ENCODE measurements around the gene NFATC3. TPM values are rescaled to one million over a fixed set of nuclear protein-coding genes. Genes with fewer than 3 reads are reported as not detected.

Gene NFATC3
- total and polyA plus RNA-seq, 11 donors: 5.9 to 35.1 (median 24.2) TPM

DNA sequence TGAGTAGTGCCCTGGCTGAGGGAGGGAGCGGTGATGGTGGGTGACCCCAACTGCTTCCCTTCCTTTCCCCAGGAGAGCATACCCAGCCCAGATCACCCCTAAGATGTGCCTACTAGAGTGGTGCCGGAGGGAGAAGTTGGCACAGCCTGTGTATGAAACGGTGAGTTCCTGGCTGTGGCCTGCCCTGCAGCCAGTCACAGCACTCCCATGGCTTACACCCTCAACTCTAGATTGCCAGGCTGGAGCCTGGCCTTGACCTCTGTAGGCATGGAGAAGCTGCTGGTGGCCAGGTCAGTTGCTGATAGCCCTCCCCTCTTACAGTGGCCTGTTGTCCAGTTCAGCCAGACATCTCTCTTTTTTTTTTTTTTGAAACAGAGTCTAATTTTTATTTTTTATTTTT lies 8.6 kb upstream of the NFATC3 start:
- Histone ChIP-seq H3K27ac (no peak overlapping the region), H3K4me3 (no peak overlapping the region), H3K36me3 (peaks cover 0 to 57% (median 19%) of the 10 kb centered on the region in 9 donors), H3K9me3 (no peaks in the 10 kb centered on the region), H3K27me3 (no peaks in the 10 kb centered on the region), H3K4me1 (peaks cover 5 to 75% (median 33%) of the 10 kb centered on the region in 12 donors)
- intact Hi-C loops (cut with DNase I): no loop called here
- WGBS, 4 donors: 83 to 96% (median 89%) methylated on average over 2 to 3 of the region's 3 CpGs
- peak in 2 of 5 donors; percentile 14 to 34 for DNase-seq
- no peak for ATAC-seq
- no peak for TF ChIP-seq POLR2A (IDR thresholded peaks at IDR 0.05)
- TF ChIP-seq, protein P1, sequence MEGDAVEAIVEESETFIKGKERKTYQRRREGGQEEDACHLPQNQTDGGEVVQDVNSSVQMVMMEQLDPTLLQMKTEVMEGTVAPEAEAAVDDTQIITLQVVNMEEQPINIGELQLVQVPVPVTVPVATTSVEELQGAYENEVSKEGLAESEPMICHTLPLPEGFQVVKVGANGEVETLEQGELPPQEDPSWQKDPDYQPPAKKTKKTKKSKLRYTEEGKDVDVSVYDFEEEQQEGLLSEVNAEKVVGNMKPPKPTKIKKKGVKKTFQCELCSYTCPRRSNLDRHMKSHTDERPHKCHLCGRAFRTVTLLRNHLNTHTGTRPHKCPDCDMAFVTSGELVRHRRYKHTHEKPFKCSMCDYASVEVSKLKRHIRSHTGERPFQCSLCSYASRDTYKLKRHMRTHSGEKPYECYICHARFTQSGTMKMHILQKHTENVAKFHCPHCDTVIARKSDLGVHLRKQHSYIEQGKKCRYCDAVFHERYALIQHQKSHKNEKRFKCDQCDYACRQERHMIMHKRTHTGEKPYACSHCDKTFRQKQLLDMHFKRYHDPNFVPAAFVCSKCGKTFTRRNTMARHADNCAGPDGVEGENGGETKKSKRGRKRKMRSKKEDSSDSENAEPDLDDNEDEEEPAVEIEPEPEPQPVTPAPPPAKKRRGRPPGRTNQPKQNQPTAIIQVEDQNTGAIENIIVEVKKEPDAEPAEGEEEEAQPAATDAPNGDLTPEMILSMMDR (IDR thresholded peaks at IDR 0.05): no peak

DNA sequence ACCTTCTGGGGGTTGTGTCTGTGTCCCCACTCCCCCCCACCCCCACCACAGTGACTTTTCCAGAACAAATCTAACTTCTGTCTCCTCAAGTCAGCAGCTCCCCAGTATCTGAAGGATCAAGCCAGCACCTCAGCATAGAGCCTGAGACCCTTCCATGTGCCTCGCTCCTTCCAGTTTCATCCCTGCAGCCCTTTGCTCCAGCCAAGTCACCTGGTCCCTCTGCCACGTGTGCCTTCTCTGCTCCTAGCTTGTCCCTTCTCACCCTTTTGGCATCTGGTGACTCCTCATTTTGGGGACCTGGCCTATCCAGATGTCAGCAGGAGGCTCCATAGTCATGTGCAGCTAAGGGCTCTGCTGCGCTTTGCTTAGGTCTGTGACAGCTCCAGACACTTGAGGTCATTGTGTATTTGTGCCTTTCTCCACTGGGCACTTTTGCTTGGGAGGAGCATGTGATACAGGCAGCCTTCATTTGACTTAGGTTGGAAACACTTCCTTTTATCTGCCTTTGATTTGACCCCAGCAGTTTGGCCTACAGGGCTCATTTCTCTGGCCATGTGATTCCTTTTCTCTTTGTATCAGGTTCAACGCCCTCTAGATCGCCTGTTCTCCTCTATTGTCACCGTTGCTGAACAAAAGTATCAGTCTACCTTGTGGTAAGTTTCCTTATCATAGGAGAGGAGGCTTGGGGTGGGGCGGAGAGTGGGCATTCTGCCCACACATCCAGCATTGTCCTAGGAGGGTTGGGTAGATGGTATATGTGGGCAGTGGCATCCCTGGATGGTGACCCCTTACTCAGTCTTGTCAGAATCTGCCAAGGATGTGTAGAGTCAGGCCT lies 7.1 kb upstream of the NFATC3 start:
- Histone ChIP-seq H3K4me1 (peaks cover 5 to 81% (median 34%) of the 10 kb centered on the region in 12 donors), H3K4me3 (no peak overlapping the region), H3K36me3 (peaks cover 0 to 48% (median 11%) of the 10 kb centered on the region in 9 donors), H3K9me3 (no peaks in the 10 kb centered on the region), H3K27ac (peak overlapping the region in 5 of 12 donors; percentile 79 to 99 (median 89)), H3K27me3 (no peaks in the 10 kb centered on the region)
- WGBS, 4 donors: 73 to 84% (median 82%) methylated on average over 7 of the region's 7 CpGs
- ATAC-seq: no peak
- intact Hi-C loops (cut with DNase I): no loop called here
- TF ChIP-seq, protein P1 (IDR thresholded peaks at IDR 0.05): no peak
- TF ChIP-seq POLR2A (IDR thresholded peaks at IDR 0.05): no peak
- no peak for DNase-seq

DNA sequence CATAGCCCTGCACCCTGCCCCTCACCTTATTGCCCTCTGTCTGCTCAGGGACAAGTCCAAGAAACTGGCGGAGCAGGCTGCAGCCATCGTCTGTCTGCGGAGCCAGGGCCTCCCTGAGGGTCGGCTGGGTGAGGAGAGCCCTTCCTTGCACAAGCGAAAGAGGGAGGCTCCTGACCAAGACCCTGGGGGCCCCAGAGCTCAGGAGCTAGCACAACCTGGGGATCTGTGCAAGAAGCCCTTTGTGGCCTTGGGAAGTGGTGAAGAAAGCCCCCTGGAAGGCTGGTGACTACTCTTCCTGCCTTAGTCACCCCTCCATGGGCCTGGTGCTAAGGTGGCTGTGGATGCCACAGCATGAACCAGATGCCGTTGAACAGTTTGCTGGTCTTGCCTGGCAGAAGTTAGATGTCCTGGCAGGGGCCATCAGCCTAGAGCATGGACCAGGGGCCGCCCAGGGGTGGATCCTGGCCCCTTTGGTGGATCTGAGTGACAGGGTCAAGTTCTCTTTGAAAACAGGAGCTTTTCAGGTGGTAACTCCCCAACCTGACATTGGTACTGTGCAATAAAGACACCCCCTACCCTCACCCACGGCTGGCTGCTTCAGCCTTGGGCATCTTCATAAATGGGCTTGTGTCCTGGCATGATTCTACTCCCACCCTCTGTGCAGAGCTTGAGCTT lies 6.3 kb upstream of the NFATC3 start:
- DNase-seq (peak in 1 of 5 donors; percentile 55), ATAC-seq (no peak)
- 93 to 100% (median 93%) methylated on average over 3 to 8 of the region's 8 CpGs for WGBS, 4 donors
- H3K4me3 ChIP-seq: no peak overlapping the region
- H3K9me3 ChIP-seq: no peaks in the 10 kb centered on the region
- TF ChIP-seq POLR2A (IDR thresholded peaks at IDR 0.05): no peak
- TF ChIP-seq, protein P1 (IDR thresholded peaks at IDR 0.05): no peak
- peaks cover 0 to 40% (median 7%) of the 10 kb centered on the region in 9 donors for H3K36me3 ChIP-seq
- H3K4me1 ChIP-seq: peaks cover 5 to 88% (median 40%) of the 10 kb centered on the region in 12 donors
- intact Hi-C loops (cut with DNase I): no loop called here
- peak overlapping the region; percentile 74 to 99 (median 87) for H3K27ac ChIP-seq
- no peaks in the 10 kb centered on the region for H3K27me3 ChIP-seq

DNA sequence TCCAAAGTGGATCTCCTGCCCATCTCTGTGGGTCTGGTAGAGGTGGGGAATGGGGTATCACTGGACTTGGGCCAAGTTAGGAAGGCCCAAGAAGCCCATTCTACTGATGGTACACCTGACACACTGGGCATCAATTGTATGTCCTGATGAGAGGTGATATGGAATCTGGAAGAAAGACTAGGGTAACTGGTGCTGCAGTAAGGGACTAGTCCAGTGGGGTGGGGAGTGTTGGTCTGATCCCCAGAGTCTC lies 5.9 kb upstream of the NFATC3 start:
- no peak for TF ChIP-seq POLR2A (IDR thresholded peaks at IDR 0.05)
- TF ChIP-seq, protein P1 (IDR thresholded peaks at IDR 0.05): no peak
- intact Hi-C loops (cut with DNase I): no loop called here
- Histone ChIP-seq H3K36me3 (peaks cover 0 to 36% (median 2%) of the 10 kb centered on the region in 9 donors), H3K9me3 (no peaks in the 10 kb centered on the region), H3K4me1 (peaks cover 5 to 88% (median 45%) of the 10 kb centered on the region in 12 donors), H3K27me3 (no peaks in the 10 kb centered on the region), H3K4me3 (peak overlapping the region in 1 of 12 donors; percentile 6), H3K27ac (peak overlapping the region; percentile 74 to 99 (median 87))
- ATAC-seq (no peak), DNase-seq (no peak)

Data from heart left ventricle (tissue), 16 donors.